Ovary (tissue), 9 donors: ENCODE results near the gene GPR152. TPM values are rescaled to one million over a fixed set of nuclear protein-coding genes. Genes with fewer than 3 reads are reported as not detected.

Experiments
- DNase-seq, 5 donors: peaks; one replicate each; pipeline ENCODE4 v3.0.0-alpha.2; 2019 to 2020
- H3K27ac ChIP-seq, 2 donors: fragments of 200-600 bp; one replicate each; pipeline versions ENCODE4 v1.5.1 to v1.8.0; 2019 to 2022
- H3K27me3 ChIP-seq: fragments of 200-600 bp; one replicate; pipeline ENCODE4 v1.8.0; 2022
- H3K36me3 ChIP-seq: fragments of 200-600 bp; sonication (generic); one replicate; pipeline ENCODE4 v1.5.1; 2019
- H3K4me1 ChIP-seq: one replicate; pipeline ENCODE4 v1.8.1; 2013; ENCODE audit warnings: mild to moderate bottlenecking, moderate library complexity; ENCODE audit not compliant: insufficient read depth
- H3K4me3 ChIP-seq: fragments of 200-600 bp; sonication (generic); one replicate; pipeline ENCODE4 v1.5.1; 2017
- H3K9me3 ChIP-seq, 2 donors: fragments of 200-600 bp in 1 of 2; sonication (generic) in 1 of 2; one replicate each; pipeline versions ENCODE4 v1.5.1 to v1.8.1; 2013 to 2019; ENCODE audit warnings: mild to moderate bottlenecking in 1 of 2, moderate library complexity in 1 of 2
- CTCF ChIP-seq, 3 donors: fragments of 450-650 bp in 2 of 3; fragments of 200-600 bp in 1 of 3; IDR thresholded peaks; one replicate each; pipeline versions ENCODE4 v1.5.1 to v1.8.0; 2016 to 2022; ENCODE audit warnings: antibody characterized with exemption in 3 of 3, mild to moderate bottlenecking in 1 of 3
- EP300 ChIP-seq: sonication (generic); formaldehyde crosslinking; IDR thresholded peaks from one replicate; pipeline ENCODE4 v1.6.1; 2017; ENCODE audit warnings: antibody characterized with exemption
- POLR2A ChIP-seq: fragments of 450-650 bp; IDR thresholded peaks from one replicate; pipeline ENCODE4 v1.6.1; 2017; ENCODE audit warnings: antibody characterized with exemption, mild to moderate bottlenecking, moderate library complexity
- WGBS, 3 donors: extraction: QIAGEN DNeasy Blood & Tissue Kit in 1 of 3; methylation state at CpG; one replicate each; pipeline versions ENCODE4 v1.1.5 to v1.1.7; 2013 to 2017; 5-methylcytosine and 5-hydroxymethylcytosine counted together
- intact Hi-C, 4 donors: fragments of 100-400 bp; cut with DNase I; formaldehyde crosslinking; loops; one replicate each; pipeline versions ENCODE4 v1.11.0 to v1.15.1; 2022 to 2023
- polyA plus RNA-seq, 2 donors: library from polyadenylated mRNA; stranded (reverse); fragments of 200-250 nt in 1 of 2; fragments of 350-450 nt in 1 of 2; fragmentation: Illumina TruSeq in 1 of 2; extraction: RNeasy Lipid Tissue Mini Kit (QIAGEN cat#74804) in 1 of 2; gene quantifications; one replicate each; pipeline ENCODE4 v1.2.3, GENCODE V29; 2013 to 2014
- total RNA-seq, 7 donors: library from RNA; depleted of rRNA in 2 of 7; stranded (reverse); fragments of >200 nt in 2 of 7; fragmentation: NEBNext Ultra II Directional in 3 of 7; extraction: Animal tissue kit (Norgen Biotek cat#: 25700) in 3 of 7; gene quantifications; one replicate each; pipeline versions ENCODE4 v1.1.0 to v1.2.4, GENCODE V29; 2016 to 2023
- donor health status: DM: no; HTN: no; CAD: no; lungs with moderate emphysema.
- donor health status: DM: no; HTN: no; CAD: no.
- donor health status: Bipolar disorder and iron deficiency.
- donor health status: DM: yes; HTN: yes; CAD: no.
- donor health status: DM: no; HTN: no; CAD: no.
- donor health status: DM: yes; HTN: yes; CAD: no.

The GPR152 gene
- total and polyA plus RNA-seq, 9 donors, result 0.15 TPM; not detected in 8

- Histone ChIP-seq H3K27me3 (no peaks in the 10 kb centered on the region), H3K27ac (no peak overlapping the region), H3K4me1 (peaks cover 5% of the 10 kb centered on the region), H3K4me3 (no peak overlapping the region), H3K36me3 (no peaks in the 10 kb centered on the region), H3K9me3 (no peaks in the 10 kb centered on the region)
- peak in 1 of 5 donors; percentile 27 for DNase-seq
- TF ChIP-seq CTCF (IDR thresholded peaks at IDR 0.05) (no peak), EP300 (no peak), POLR2A (no peak)
- intact Hi-C loops, result loop anchor here in 3 of 4 donors (5.0 to 10.0 kb wide), 3 partner anchors 55 to 143 kb away; partner anchors contain the start of genes CORO1B (in 1 of the 3), PPP1CA (in 1 of the 3) and TBC1D10C (in 1 of the 3)
- 93 to 96% (median 94%) methylated on average over 23 to 26 of the region's 26 CpGs for WGBS, 3 donors
Measured at GRCh38 chr11:67499808-67500483, 47.4 kb upstream of the GPR152 start.

GRCh38 chr11:67498544-67498972, 46.0 kb upstream of the GPR152 start:
- 85 to 91% (median 89%) methylated on average over 21 of the region's 21 CpGs for WGBS, 3 donors
- no peaks in the 10 kb centered on the region for H3K9me3 ChIP-seq
- no peaks in the 10 kb centered on the region for H3K27me3 ChIP-seq
- H3K36me3 ChIP-seq, result no peaks in the 10 kb centered on the region
- H3K4me3 ChIP-seq, result no peak overlapping the region
- no peak for DNase-seq
- no peak for TF ChIP-seq EP300
- TF ChIP-seq CTCF (IDR thresholded peaks at IDR 0.05), result no peak
- TF ChIP-seq POLR2A, result no peak
- no peak overlapping the region for H3K27ac ChIP-seq
- no peaks in the 10 kb centered on the region for H3K4me1 ChIP-seq
- intact Hi-C loops, result no loop called here

GRCh38 chr11:67497656-67498291, 45.2 kb upstream of the GPR152 start:
- TF ChIP-seq CTCF (IDR thresholded peaks at IDR 0.05) (no peak), EP300 (no peak), POLR2A (no peak)
- Histone ChIP-seq H3K9me3 (no peaks in the 10 kb centered on the region), H3K27ac (no peak overlapping the region), H3K4me1 (no peaks in the 10 kb centered on the region), H3K36me3 (no peaks in the 10 kb centered on the region), H3K27me3 (no peaks in the 10 kb centered on the region), H3K4me3 (no peak overlapping the region)
- intact Hi-C loops, result no loop called here
- no peak for DNase-seq
- WGBS, 3 donors, result 92 to 93% (median 93%) methylated on average over 21 of the region's 21 CpGs

- 82 to 94% (median 87%) methylated on average over 12 of the region's 12 CpGs for WGBS, 3 donors
- intact Hi-C loops, result no loop called here
Measured at GRCh38 chr11:67496113-67496512, 43.6 kb upstream of the GPR152 start.

More at GRCh38 chr11:67496113-67496512, 43.6 kb upstream of the GPR152 start:
- TF ChIP-seq EP300, result no peak
- TF ChIP-seq POLR2A, result no peak
- no peak for TF ChIP-seq CTCF (IDR thresholded peaks at IDR 0.05)
- Histone ChIP-seq H3K36me3 (no peaks in the 10 kb centered on the region), H3K4me3 (no peak overlapping the region), H3K27me3 (no peaks in the 10 kb centered on the region), H3K27ac (no peak overlapping the region), H3K4me1 (no peaks in the 10 kb centered on the region), H3K9me3 (no peaks in the 10 kb centered on the region)
- no peak for DNase-seq
